ENCODE results near the gene TUBA4A.
A peak's percentile ranks its signal among the peaks of the same experiment; 100 is the strongest.

The TUBA4A gene

GRCh38 chr2:219292616-219293015, 38.9 kb upstream of the TUBA4A start:
- no peak for TF ChIP-seq POLR2A (IDR thresholded peaks at IDR 0.05; ENCODE audit: extremely low read depth, insufficient read length)
- no peak for TF ChIP-seq MYC (IDR thresholded peaks at IDR 0.05; ENCODE audit: low read depth, low read length)
- TF ChIP-seq MAX (IDR thresholded peaks at IDR 0.05; ENCODE audit: low read depth, low read length), result no peak
- DNase-seq (ENCODE audit: low read depth), result no peak
- H3K4me3 ChIP-seq (ENCODE audit: low read depth, low read length), result no peak overlapping the region

DNA sequence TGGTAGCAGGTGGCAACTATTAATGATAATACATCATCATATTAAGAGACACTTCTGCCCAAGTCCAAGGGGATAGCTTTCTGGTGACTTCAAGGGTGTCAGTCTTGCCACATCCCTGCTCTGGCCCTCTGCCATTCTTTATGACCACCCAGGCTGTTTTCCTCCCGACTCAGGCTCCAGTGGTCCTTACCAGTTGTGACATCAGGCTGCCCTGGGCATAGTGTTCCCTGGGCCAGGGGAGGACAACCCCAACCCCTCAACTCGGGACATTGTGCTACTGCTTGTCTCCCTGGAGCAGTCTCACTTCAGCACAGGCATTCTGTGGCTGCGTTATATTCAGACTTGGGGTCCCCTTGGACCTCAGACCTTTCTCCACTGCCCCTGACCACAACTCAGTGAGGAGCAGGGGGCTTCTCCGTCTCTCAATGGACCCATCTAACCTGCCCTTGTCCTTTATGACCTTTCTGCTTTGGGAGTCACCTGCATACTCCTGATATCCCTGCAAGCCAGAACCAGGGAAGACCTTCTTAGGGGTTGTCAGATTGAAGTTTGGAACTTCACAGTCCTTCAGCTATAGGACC, 38.3 kb upstream of the TUBA4A start:
- no peak for DNase-seq (ENCODE audit: low read depth)
- TF ChIP-seq CTCF (IDR thresholded peaks at IDR 0.05; ENCODE audit: low read depth, low read length) (no peak), MYC (IDR thresholded peaks at IDR 0.05; ENCODE audit: low read depth, low read length) (no peak), POLR2A (IDR thresholded peaks at IDR 0.05; ENCODE audit: extremely low read depth, insufficient read length) (no peak), MAX (IDR thresholded peaks at IDR 0.05; ENCODE audit: low read depth, low read length) (no peak)
- no peak overlapping the region for H3K4me3 ChIP-seq (ENCODE audit: low read depth, low read length)

DNA sequence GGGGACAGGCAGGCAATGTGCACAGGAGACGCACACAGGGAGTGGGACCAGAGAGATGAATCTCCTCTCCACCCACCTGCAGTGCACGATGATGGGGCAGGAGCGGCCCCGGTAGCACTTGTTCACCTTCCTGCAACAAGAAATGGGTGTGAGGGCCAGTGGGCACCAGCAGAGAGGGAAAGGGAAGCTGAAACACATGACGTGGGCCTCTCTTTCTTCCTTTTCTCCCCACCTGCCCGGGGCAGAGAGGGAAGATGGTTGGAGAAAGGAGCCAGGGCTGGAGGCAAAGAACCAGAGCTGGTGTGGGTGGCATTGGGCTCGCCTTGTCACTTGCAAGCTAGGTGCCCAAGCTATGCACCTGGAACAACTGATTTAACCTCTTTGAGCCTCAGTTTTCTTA, 37.7 kb upstream of the TUBA4A start:
- DNase-seq (ENCODE audit: low read depth), result no peak
- H3K4me3 ChIP-seq (ENCODE audit: low read depth, low read length), result no peak overlapping the region
- no peak for TF ChIP-seq MYC (IDR thresholded peaks at IDR 0.05; ENCODE audit: low read depth, low read length)
- TF ChIP-seq MAX (IDR thresholded peaks at IDR 0.05; ENCODE audit: low read depth, low read length), result no peak
- TF ChIP-seq POLR2A (IDR thresholded peaks at IDR 0.05; ENCODE audit: extremely low read depth, insufficient read length), result no peak
- TF ChIP-seq CTCF (IDR thresholded peaks at IDR 0.05; ENCODE audit: low read depth, low read length), result no peak

GRCh38 chr2:219290381-219291171, 36.9 kb upstream of the TUBA4A start:
- no peak for TF ChIP-seq CTCF (IDR thresholded peaks at IDR 0.05; ENCODE audit: low read depth, low read length)
- no peak for TF ChIP-seq MAX (IDR thresholded peaks at IDR 0.05; ENCODE audit: low read depth, low read length)
- no peak for DNase-seq (ENCODE audit: low read depth)
- H3K4me3 ChIP-seq (ENCODE audit: low read depth, low read length), result no peak overlapping the region

- peak; percentile 48 for DNase-seq (ENCODE audit: low read depth)
- TF ChIP-seq POLR2A (IDR thresholded peaks at IDR 0.05; ENCODE audit: extremely low read depth, insufficient read length) (no peak), MAX (IDR thresholded peaks at IDR 0.05; ENCODE audit: low read depth, low read length) (0 out of 2 replicates have a peak, but pooled peaks have one; percentile 12), MYC (IDR thresholded peaks at IDR 0.05; ENCODE audit: low read depth, low read length) (no peak), CTCF (IDR thresholded peaks at IDR 0.05; ENCODE audit: low read depth, low read length) (no peak)
These were observed 36.0 kb upstream of the TUBA4A start for GRCh38 chr2:219289537-219290361.

DNA sequence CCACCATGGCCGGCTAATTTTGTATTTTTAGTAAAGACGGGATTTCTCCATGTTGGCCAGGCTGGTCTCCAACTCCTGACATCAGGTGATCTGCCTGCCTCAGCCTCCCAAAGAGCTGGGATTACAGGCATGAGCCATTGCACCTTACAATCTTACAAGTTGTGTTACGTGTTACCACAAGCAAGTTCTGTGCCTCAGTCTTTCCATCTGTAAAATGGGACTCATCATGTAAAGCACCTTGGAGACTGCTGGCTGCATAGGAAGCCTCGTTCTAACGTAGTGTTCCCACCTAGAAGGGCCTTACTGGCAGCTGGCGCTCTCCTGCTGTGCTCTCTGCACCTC, 35.4 kb upstream of the TUBA4A start:
- DNase-seq (ENCODE audit: low read depth), result no peak
- TF ChIP-seq MAX (IDR thresholded peaks at IDR 0.05; ENCODE audit: low read depth, low read length) (no peak), POLR2A (IDR thresholded peaks at IDR 0.05; ENCODE audit: extremely low read depth, insufficient read length) (no peak), CTCF (IDR thresholded peaks at IDR 0.05; ENCODE audit: low read depth, low read length) (no peak), MYC (IDR thresholded peaks at IDR 0.05; ENCODE audit: low read depth, low read length) (no peak)
- no peak overlapping the region for H3K4me3 ChIP-seq (ENCODE audit: low read depth, low read length)

More at GRCh38 chr2:219289537-219290361, 36.0 kb upstream of the TUBA4A start:
- H3K4me3 ChIP-seq (ENCODE audit: low read depth, low read length), result no peak overlapping the region

All from NB4 (cell line).